CD14-positive monocyte (primary cell): ENCODE data around the gene CIRBP. TPM values are rescaled to one million over a fixed set of nuclear protein-coding genes. Genes with fewer than 3 reads are reported as not detected.
"Not testable (repeated sequence)": the region's sequence is repeated elsewhere in the genome, so short reads cannot be mapped to it uniquely, and the experiment has no call there.

Source experiments
- DNase-seq, 3 donors: peaks; one replicate each; pipeline ENCODE4 v3.0.0-alpha.2; 2011 to 2022
- H2AFZ ChIP-seq: 2 replicates; pipeline ENCODE4 v1.6.0; 2012; ENCODE audit warnings: mild to moderate bottlenecking, low read depth, low read length, inconsistent platforms; ENCODE audit not compliant: insufficient read depth, poor library complexity, severe bottlenecking
- H3K27ac ChIP-seq, 2 donors: 1 replicate in 1 of 2; 2 replicates in 1 of 2; pipeline ENCODE4 v1.5.1; 2012 to 2013; ENCODE audit warnings: low read length in 2 of 2, control low read depth in 1 of 2, inconsistent platforms in 1 of 2, low read depth in 1 of 2, mild to moderate bottlenecking in 1 of 2
- H3K27me3 ChIP-seq, 2 donors: one replicate each; pipeline versions ENCODE4 v1.6.0 to v1.6.1; 2011 to 2013; ENCODE audit warnings: low read length in 2 of 2; ENCODE audit not compliant: control insufficient read depth in 2 of 2, insufficient read depth in 2 of 2
- H3K36me3 ChIP-seq, 2 donors: replicated peaks in 1 of 2; 1 replicate in 1 of 2; 2 replicates in 1 of 2; pipeline versions ENCODE4 v1.5.1 to v1.6.1; 2012 to 2013; ENCODE audit warnings: low read length in 2 of 2, control low read depth in 1 of 2, inconsistent platforms in 1 of 2, mild to moderate bottlenecking in 1 of 2; ENCODE audit not compliant: insufficient read depth in 2 of 2, control insufficient read depth in 1 of 2
- H3K4me1 ChIP-seq, 2 donors: 1 replicate in 1 of 2; 2 replicates in 1 of 2; pipeline versions ENCODE4 v1.5.1 to v1.6.1; 2012 to 2013; ENCODE audit warnings: low read length in 2 of 2, control low read depth in 1 of 2, inconsistent platforms in 1 of 2, mild to moderate bottlenecking in 1 of 2, moderate library complexity in 1 of 2; ENCODE audit not compliant: insufficient read depth in 2 of 2, control insufficient read depth in 1 of 2
- H3K4me2 ChIP-seq: replicated peaks from 2 replicates; pipeline ENCODE3; 2012; ENCODE audit warnings: low read length, moderate library complexity, mild to moderate bottlenecking; ENCODE audit not compliant: poor library complexity, severe bottlenecking; ENCODE audit errors: extremely low read depth
- H3K4me3 ChIP-seq, 3 experiments: fragments of 200-600 bp in 1 of 3; sonication (generic) in 1 of 3; replicated peaks in 1 of 3; 1 replicate in 2 of 3; 2 replicates in 1 of 3; pipeline ENCODE4 v1.5.1; 2011 to 2013; ENCODE audit warnings: low read length in 3 of 3, mild to moderate bottlenecking in 3 of 3, control low read depth in 2 of 3, low read depth in 2 of 3, inconsistent platforms in 1 of 3, moderate library complexity in 1 of 3
- H3K79me2 ChIP-seq: 2 replicates; pipeline ENCODE4 v1.6.0; 2012; ENCODE audit warnings: mild to moderate bottlenecking, control low read depth, inconsistent platforms, low read length, moderate library complexity; ENCODE audit not compliant: insufficient read depth
- H3K9ac ChIP-seq: 2 replicates; pipeline ENCODE4 v1.6.0; 2017; ENCODE audit warnings: low read length, mild to moderate bottlenecking; ENCODE audit not compliant: insufficient read depth, poor library complexity, severe bottlenecking
- H3K9me3 ChIP-seq, 2 donors: replicated peaks in 1 of 2; 1 replicate in 1 of 2; 2 replicates in 1 of 2; pipeline versions ENCODE4 v1.5.1 to v1.6.1; 2012 to 2013; ENCODE audit warnings: low read length in 2 of 2, control low read depth in 1 of 2; ENCODE audit not compliant: control insufficient read depth in 1 of 2, insufficient read depth in 1 of 2
- H4K20me1 ChIP-seq: 2 replicates; pipeline ENCODE4 v1.6.0; 2012; ENCODE audit warnings: mild to moderate bottlenecking, low read length, control low read depth, moderate library complexity; ENCODE audit not compliant: insufficient read depth
- H3K27ac Mint-ChIP-seq, 7 donors: one replicate each; pipeline ENCODE4 v1.8.0; 2020; ENCODE audit warnings: mild to moderate bottlenecking in 7 of 7, mixed read lengths in 7 of 7, moderate library complexity in 6 of 7, inconsistent platforms in 2 of 7
- H3K27me3 Mint-ChIP-seq, 3 donors: one replicate each; pipeline ENCODE4 v1.8.0; 2021 to 2022; ENCODE audit warnings: low read depth in 3 of 3, mild to moderate bottlenecking in 3 of 3, mixed read lengths in 3 of 3, moderate library complexity in 3 of 3, inconsistent platforms in 1 of 3
- H3K36me3 Mint-ChIP-seq, 2 donors: one replicate each; pipeline ENCODE4 v1.8.0; 2020; ENCODE audit warnings: mixed read lengths in 2 of 2, inconsistent platforms in 1 of 2, mild to moderate bottlenecking in 1 of 2
- H3K4me1 Mint-ChIP-seq: one replicate; pipeline ENCODE4 v1.8.0; 2020; ENCODE audit warnings: mild to moderate bottlenecking, mixed read lengths
- H3K4me3 Mint-ChIP-seq, 2 donors: one replicate each; pipeline ENCODE4 v1.8.0; 2020; ENCODE audit warnings: mild to moderate bottlenecking in 2 of 2, mixed read lengths in 2 of 2, moderate library complexity in 1 of 2
- H3K9me3 Mint-ChIP-seq, 7 donors: one replicate each; pipeline ENCODE4 v1.8.0; 2020 to 2022; ENCODE audit warnings: mixed read lengths in 7 of 7, mild to moderate bottlenecking in 6 of 7, moderate library complexity in 6 of 7, inconsistent platforms in 2 of 7
- WGBS: methylation state at CpG from one replicate; pipeline ENCODE4 v1.1.5; 2013; ENCODE audit warnings: missing lambda C conversion rate; ENCODE audit not compliant: insufficient coverage; 5-methylcytosine and 5-hydroxymethylcytosine counted together
- intact Hi-C, 2 donors: fragments of 100-400 bp; cut with micrococcal nuclease; formaldehyde crosslinking; loops; one replicate each; pipeline versions ENCODE4 v1.15.0 to v1.15.1; 2023
- polyA plus RNA-seq, 3 donors: library from polyadenylated mRNA; depleted of rRNA in 1 of 3; unstranded in 2 of 3; stranded (reverse) in 1 of 3; fragments of 300-500 nt in 2 of 3; fragments of >200 nt in 1 of 3; fragmentation: Illumina TruSeq in 2 of 3; gene quantifications; 1 replicate in 2 of 3; 2 replicates in 1 of 3; pipeline ENCODE4 v1.2.3, GENCODE V29; 2012 to 2021
- TF ChIP-seq, protein P1 (sequence below): fragments of 200-600 bp; IDR thresholded peaks from one replicate; pipeline ENCODE4 v1.8.0; 2022; ENCODE audit warnings: antibody characterized with exemption, mild to moderate bottlenecking

The CIRBP gene
- polyA plus RNA-seq, 3 donors, result 39.6 to 600 (median 51.1) TPM

GRCh38 chr19:1317274-1318003, 48.3 kb downstream of the CIRBP start:
- H3K4me1 Mint-ChIP-seq, result no peaks in the 10 kb centered on the region
- Histone ChIP-seq H3K4me1 (peaks cover 0 to 5% of the 10 kb centered on the region in 2 donors), H3K9me3 (no peaks in the 10 kb centered on the region), H3K4me2 (no peak overlapping the region), H3K27me3 (peaks cover 0 to 29% of the 10 kb centered on the region in 2 donors), H3K79me2 (no peaks in the 10 kb centered on the region), H3K27ac (no peak overlapping the region), H3K36me3 (no peaks in the 10 kb centered on the region), H2AFZ (no peak overlapping the region), H3K9ac (no peak overlapping the region), H3K4me3 (no peak overlapping the region), H4K20me1 (no peaks in the 10 kb centered on the region)
- intact Hi-C loops, result no loop called here
- H3K36me3 Mint-ChIP-seq, result no peaks in the 10 kb centered on the region
- TF ChIP-seq, protein P1, sequence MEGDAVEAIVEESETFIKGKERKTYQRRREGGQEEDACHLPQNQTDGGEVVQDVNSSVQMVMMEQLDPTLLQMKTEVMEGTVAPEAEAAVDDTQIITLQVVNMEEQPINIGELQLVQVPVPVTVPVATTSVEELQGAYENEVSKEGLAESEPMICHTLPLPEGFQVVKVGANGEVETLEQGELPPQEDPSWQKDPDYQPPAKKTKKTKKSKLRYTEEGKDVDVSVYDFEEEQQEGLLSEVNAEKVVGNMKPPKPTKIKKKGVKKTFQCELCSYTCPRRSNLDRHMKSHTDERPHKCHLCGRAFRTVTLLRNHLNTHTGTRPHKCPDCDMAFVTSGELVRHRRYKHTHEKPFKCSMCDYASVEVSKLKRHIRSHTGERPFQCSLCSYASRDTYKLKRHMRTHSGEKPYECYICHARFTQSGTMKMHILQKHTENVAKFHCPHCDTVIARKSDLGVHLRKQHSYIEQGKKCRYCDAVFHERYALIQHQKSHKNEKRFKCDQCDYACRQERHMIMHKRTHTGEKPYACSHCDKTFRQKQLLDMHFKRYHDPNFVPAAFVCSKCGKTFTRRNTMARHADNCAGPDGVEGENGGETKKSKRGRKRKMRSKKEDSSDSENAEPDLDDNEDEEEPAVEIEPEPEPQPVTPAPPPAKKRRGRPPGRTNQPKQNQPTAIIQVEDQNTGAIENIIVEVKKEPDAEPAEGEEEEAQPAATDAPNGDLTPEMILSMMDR, result no peak
- no peak for DNase-seq
- H3K27ac Mint-ChIP-seq, result no peak overlapping the region
- H3K27me3 Mint-ChIP-seq, result peaks cover 31 to 70% (median 69%) of the 10 kb centered on the region in 3 donors
- H3K4me3 Mint-ChIP-seq, result peak overlapping the region; percentile 3 to 67
- 54% methylated on average over 11 of the region's 17 CpGs for WGBS
- H3K9me3 Mint-ChIP-seq, result peaks cover 0 to 8% (median 0%) of the 10 kb centered on the region in 7 donors

GRCh38 chr19:1318678-1319471, 49.7 kb downstream of the CIRBP start:
- Histone ChIP-seq H3K79me2 (no peaks in the 10 kb centered on the region), H2AFZ (no peak overlapping the region), H3K9ac (no peak overlapping the region), H3K4me2 (no peak overlapping the region), H3K9me3 (no peaks in the 10 kb centered on the region), H3K27me3 (peaks cover 0 to 29% of the 10 kb centered on the region in 2 donors), H4K20me1 (no peaks in the 10 kb centered on the region), H3K4me1 (peaks cover 0 to 5% of the 10 kb centered on the region in 2 donors), H3K36me3 (no peaks in the 10 kb centered on the region), H3K4me3 (no peak overlapping the region), H3K27ac (no peak overlapping the region)
- no peaks in the 10 kb centered on the region for H3K4me1 Mint-ChIP-seq
- H3K36me3 Mint-ChIP-seq, result no peaks in the 10 kb centered on the region
- no peak for DNase-seq
- WGBS, result 62% methylated on average over 33 of the region's 46 CpGs
- H3K27me3 Mint-ChIP-seq, result peaks cover 37 to 74% (median 72%) of the 10 kb centered on the region in 3 donors
- peak overlapping the region in 1 of 2 donors; percentile 51 for H3K4me3 Mint-ChIP-seq
- peaks cover 0 to 10% (median 0%) of the 10 kb centered on the region in 7 donors for H3K9me3 Mint-ChIP-seq
- TF ChIP-seq, protein P1, result no peak
- no peak overlapping the region for H3K27ac Mint-ChIP-seq
- intact Hi-C loops, result no loop called here

GRCh38 chr19:1320282-1320650, 51.1 kb downstream of the CIRBP start:
- WGBS, result no CpG with 5 or more reads among the region's 3 CpGs
- H4K20me1 ChIP-seq, DNase-seq, H3K9ac ChIP-seq, H3K27ac ChIP-seq, H3K79me2 ChIP-seq, H3K36me3 Mint-ChIP-seq, H3K4me1 Mint-ChIP-seq, intact Hi-C loops, H3K4me3 ChIP-seq, H3K9me3 ChIP-seq, H3K27ac Mint-ChIP-seq, H3K4me3 Mint-ChIP-seq, H2AFZ ChIP-seq, H3K36me3 ChIP-seq, H3K4me2 ChIP-seq: not testable (repeated sequence)
- peaks cover 9 to 16% of the 10 kb centered on the region in 2 donors for H3K4me1 ChIP-seq
- H3K27me3 ChIP-seq, result peaks cover 0 to 40% of the 10 kb centered on the region in 2 donors
- H3K27me3 Mint-ChIP-seq, result peaks cover 43 to 76% (median 68%) of the 10 kb centered on the region in 3 donors
- peaks cover 0 to 12% (median 0%) of the 10 kb centered on the region in 7 donors for H3K9me3 Mint-ChIP-seq
